SK-N-MC (cell line): ENCODE results near the gene TMPRSS11B.
"Not testable (repeated sequence)": the region's sequence is repeated elsewhere in the genome, so short reads cannot be mapped to it uniquely, and the experiment has no call there.

Experiments
- DNase-seq: peaks from one replicate; pipeline ENCODE4 v3.0.0-alpha.2; 2011; ENCODE audit warnings: low read depth, low spot score
- H3K27ac ChIP-seq: fragments of 200-600 bp; sonication (generic); 2 replicates; pipeline ENCODE4 v1.5.1; 2016; ENCODE audit warnings: mixed run types
- H3K36me3 ChIP-seq: fragments of 200-600 bp; sonication (generic); 2 replicates; pipeline ENCODE4 v1.6.1; 2017; ENCODE audit warnings: antibody characterized with exemption, low read length, mixed read lengths; ENCODE audit not compliant: insufficient read depth
- H3K4me3 ChIP-seq: fragments of 200-600 bp; sonication (generic); 2 replicates; pipeline ENCODE4 v1.5.1; 2016
- H3K9ac ChIP-seq: fragments of 200-600 bp; sonication (generic); 2 replicates; pipeline ENCODE4 v1.8.0; 2017; ENCODE audit warnings: mixed run types, mixed read lengths; ENCODE audit not compliant: insufficient read length
- H3K9me3 ChIP-seq: fragments of 200-600 bp; sonication (generic); 2 replicates; pipeline ENCODE4 v1.6.1; 2017; ENCODE audit warnings: low read depth, mild to moderate bottlenecking, antibody characterized with exemption, low read length, moderate library complexity, mixed read lengths
- EZH2 ChIP-seq: fragments of 200-600 bp; sonication (generic); IDR thresholded peaks from one replicate; pipeline ENCODE4 v1.6.1; 2017; ENCODE audit warnings: antibody characterized with exemption
- FOXP2 ChIP-seq: optimal IDR thresholded peaks from 2 replicates; pipeline ENCODE3; 2011; ENCODE audit warnings: mild to moderate bottlenecking, moderate library complexity; ENCODE audit not compliant: insufficient read depth; ENCODE audit errors: extremely low read length, control extremely low read depth
- POLR2AphosphoS5 ChIP-seq: IDR thresholded peaks from 2 replicates; pipeline ENCODE4 v1.6.1; 2012; ENCODE audit warnings: mild to moderate bottlenecking, low read depth, low read length, borderline replicate concordance

TMPRSS11B gene

GRCh38 chr4:68250151-68250930 lies 4.8 kb upstream of the TMPRSS11B start:
- Histone ChIP-seq H3K9ac (no peak overlapping the region), H3K9me3 (no peaks in the 10 kb centered on the region)
- no peak for DNase-seq

GRCh38 chr4:68249434-68249833 lies 3.9 kb upstream of the TMPRSS11B start:
- DNase-seq, result no peak
- Histone ChIP-seq H3K4me3 (no peak overlapping the region), H3K36me3 (no peaks in the 10 kb centered on the region), H3K27ac (no peak overlapping the region), H3K9me3 (no peaks in the 10 kb centered on the region), H3K9ac (no peak overlapping the region)
- no peak for TF ChIP-seq FOXP2
- TF ChIP-seq POLR2AphosphoS5, result no peak
- no peak for TF ChIP-seq EZH2

More at GRCh38 chr4:68250151-68250930, 4.8 kb upstream of the TMPRSS11B start:
- H3K36me3 ChIP-seq, result no peaks in the 10 kb centered on the region
- no peak for TF ChIP-seq FOXP2
- TF ChIP-seq EZH2, result no peak
- TF ChIP-seq POLR2AphosphoS5, result no peak
- no peak overlapping the region for H3K4me3 ChIP-seq
- no peak overlapping the region for H3K27ac ChIP-seq

- Histone ChIP-seq H3K4me3 (no peak overlapping the region), H3K9me3 (no peaks in the 10 kb centered on the region), H3K36me3 (no peaks in the 10 kb centered on the region), H3K27ac (no peak overlapping the region), H3K9ac (no peak overlapping the region)
- DNase-seq, result no peak
- no peak for TF ChIP-seq EZH2
- TF ChIP-seq POLR2AphosphoS5, result no peak
- TF ChIP-seq FOXP2, result no peak
Observed at GRCh38 chr4:68240620-68241019, 4.9 kb downstream of the TMPRSS11B start.

GRCh38 chr4:68228568-68228967 lies 16.9 kb downstream of the TMPRSS11B start:
- Histone ChIP-seq H3K4me3 (no peak overlapping the region), H3K9ac (no peak overlapping the region), H3K36me3 (no peaks in the 10 kb centered on the region), H3K27ac (no peak overlapping the region), H3K9me3 (no peaks in the 10 kb centered on the region)
- TF ChIP-seq POLR2AphosphoS5 (no peak), FOXP2 (no peak), EZH2 (no peak)
- no peak for DNase-seq

- DNase-seq, result no peak
- no peak overlapping the region for H3K9ac ChIP-seq
Observed at GRCh38 chr4:68218044-68218443, 27.4 kb downstream of the TMPRSS11B start.

DNA sequence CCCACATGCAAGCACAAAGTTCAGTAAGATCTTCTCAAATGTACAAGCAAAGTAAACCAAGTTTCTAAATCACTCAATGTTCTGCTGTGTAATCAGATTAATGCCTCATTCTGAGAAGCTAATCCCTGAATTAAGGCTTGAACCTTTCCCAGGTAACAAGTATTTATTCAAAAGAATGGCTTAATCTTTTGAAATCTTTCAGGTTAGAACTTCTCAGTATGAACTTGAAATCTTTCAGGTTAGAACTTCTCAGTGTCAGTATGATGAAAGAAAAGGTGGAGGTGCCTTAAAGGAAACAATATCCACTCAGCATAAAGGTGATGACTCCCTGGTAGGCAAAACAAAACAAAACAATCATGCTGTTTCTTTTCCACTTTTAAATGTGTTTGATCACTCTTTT lies 29.0 kb downstream of the TMPRSS11B start:
- DNase-seq, result no peak
- Histone ChIP-seq H3K9me3 (no peaks in the 10 kb centered on the region), H3K9ac (no peak overlapping the region), H3K4me3 (no peak overlapping the region), H3K36me3 (no peaks in the 10 kb centered on the region), H3K27ac (no peak overlapping the region)
- TF ChIP-seq POLR2AphosphoS5, result no peak
- no peak for TF ChIP-seq FOXP2
- no peak for TF ChIP-seq EZH2

More at GRCh38 chr4:68218044-68218443, 27.4 kb downstream of the TMPRSS11B start:
- Histone ChIP-seq H3K9me3 (no peaks in the 10 kb centered on the region), H3K27ac (no peak overlapping the region), H3K4me3 (no peak overlapping the region), H3K36me3 (no peaks in the 10 kb centered on the region)
- TF ChIP-seq EZH2 (no peak), FOXP2 (no peak), POLR2AphosphoS5 (no peak)

GRCh38 chr4:68209003-68209402 lies 36.5 kb downstream of the TMPRSS11B start:
- Histone ChIP-seq H3K4me3 (no peak overlapping the region), H3K36me3 (no peaks in the 10 kb centered on the region), H3K27ac (no peak overlapping the region), H3K9me3 (peaks cover 8% of the 10 kb centered on the region; the same call in 1 of the 2 replicates), H3K9ac (no peak overlapping the region)
- no peak for DNase-seq
- TF ChIP-seq POLR2AphosphoS5 (no peak), EZH2 (no peak), FOXP2 (no peak)

DNA sequence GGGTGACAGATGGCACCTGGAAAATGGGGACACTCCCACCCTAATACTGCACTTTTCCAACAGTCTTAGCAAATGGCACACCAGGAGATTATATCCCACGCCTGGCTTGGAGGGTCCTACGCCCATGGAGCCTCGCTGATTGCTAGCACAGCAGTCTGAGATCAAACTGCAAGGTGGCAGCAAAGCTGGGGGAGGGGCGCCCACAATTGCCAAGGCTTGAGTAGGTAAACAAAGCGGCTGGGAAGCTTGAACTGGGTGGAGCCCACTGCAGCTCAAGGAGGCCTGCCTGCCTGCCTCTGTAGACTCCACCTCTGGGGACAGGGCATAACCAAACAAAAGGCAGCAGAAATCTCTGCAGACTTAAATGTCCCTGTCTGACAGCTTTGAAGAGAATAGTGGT lies 51.2 kb downstream of the TMPRSS11B start:
- DNase-seq, H3K27ac ChIP-seq, H3K4me3 ChIP-seq, H3K36me3 ChIP-seq, H3K9ac ChIP-seq, H3K9me3 ChIP-seq: not testable (repeated sequence)

DNA sequence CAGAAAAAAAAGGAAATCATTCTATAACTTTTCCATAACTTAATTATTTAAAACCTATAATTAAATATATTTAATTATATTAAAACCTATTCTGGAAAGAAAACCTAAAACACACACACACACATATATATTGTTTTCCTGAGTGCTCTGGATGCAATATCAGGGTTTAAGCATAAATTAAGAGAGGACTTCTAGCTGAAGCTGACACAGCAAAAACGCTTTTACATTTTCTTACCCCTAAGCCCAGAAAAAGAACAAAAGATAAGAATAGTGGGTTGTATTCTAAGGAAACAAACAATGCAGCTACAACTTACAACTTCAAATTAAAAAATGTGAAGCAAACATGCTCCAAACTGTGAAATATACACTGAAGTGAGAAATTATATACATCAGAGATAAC lies 52.3 kb downstream of the TMPRSS11B start:
- H3K4me3 ChIP-seq, result no peak overlapping the region
- H3K9me3 ChIP-seq, result no peaks in the 10 kb centered on the region
- H3K36me3 ChIP-seq, result no peaks in the 10 kb centered on the region
- no peak for TF ChIP-seq EZH2
- TF ChIP-seq POLR2AphosphoS5, result no peak
- TF ChIP-seq FOXP2, result no peak
- no peak overlapping the region for H3K27ac ChIP-seq
- DNase-seq, result no peak
- no peak overlapping the region for H3K9ac ChIP-seq
